WTC11 (cell line): ENCODE data around the gene CELSR3. TPM values are rescaled to one million over a fixed set of nuclear protein-coding genes. Genes with fewer than 3 reads are reported as not detected.

Source experiments
- ATAC-seq: fragments of 200-7000 bp; cut with Tn5 transposase; 2 replicates; pipeline ENCODE4 v1.10.0; 2021; ENCODE audit warnings: mild to moderate bottlenecking, moderate library complexity
- CTCF ChIA-PET: fragments of 300-600 bp; sonication (Branson Sonifier 250); formaldehyde crosslinking; loops from one replicate; lab custom pipeline; 2021; ENCODE audit warnings: antibody characterized with exemption; lab: Charles Lee
- POLR2A ChIA-PET: fragments of 350-600 bp; sonication (Branson Sonifier 250); formaldehyde crosslinking; loops from one replicate; lab custom pipeline; 2021; ENCODE audit warnings: antibody characterized with exemption; lab: Charles Lee
- DNase-seq: peaks from one replicate; pipeline ENCODE4 v3.0.0; 2021; ENCODE audit warnings: low spot score
- H3K27ac Mint-ChIP-seq: 2 replicates; pipeline ENCODE4 v1.8.0; 2021; ENCODE audit warnings: mixed read lengths
- H3K27me3 Mint-ChIP-seq: 2 replicates; pipeline ENCODE4 v1.8.0; 2021; ENCODE audit warnings: low read depth, mild to moderate bottlenecking, moderate library complexity, mixed read lengths
- H3K36me3 Mint-ChIP-seq: 2 replicates; pipeline ENCODE4 v1.8.0; 2021; ENCODE audit warnings: mixed read lengths
- H3K4me1 Mint-ChIP-seq: 2 replicates; pipeline ENCODE4 v1.8.0; 2022; ENCODE audit warnings: mixed read lengths
- H3K4me3 Mint-ChIP-seq: 2 replicates; pipeline ENCODE4 v1.8.0; 2021; ENCODE audit warnings: mild to moderate bottlenecking, moderate library complexity, mixed read lengths
- H3K9me3 Mint-ChIP-seq: 2 replicates; pipeline ENCODE4 v1.8.0; 2021; ENCODE audit warnings: mixed read lengths
- AR ChIP-seq: fragments of 250-450 bp; sonication (Bioruptor Pico); IDR thresholded peaks from 2 replicates; pipeline ENCODE4 v1.9.0; 2021; ENCODE audit warnings: mild to moderate bottlenecking
- CREM ChIP-seq: sonication (generic); formaldehyde crosslinking; IDR thresholded peaks from 2 replicates; pipeline ENCODE4 v1.8.1; 2022; ENCODE audit warnings: mild to moderate bottlenecking, missing genetic modification reagents, moderate library complexity
- FOXP1 ChIP-seq: sonication (generic); formaldehyde crosslinking; IDR thresholded peaks from 2 replicates; pipeline ENCODE4 v1.8.0; 2022; ENCODE audit warnings: missing genetic modification reagents, mild to moderate bottlenecking, moderate library complexity, borderline replicate concordance
- GABPB1 ChIP-seq: sonication (generic); formaldehyde crosslinking; IDR thresholded peaks from 2 replicates; pipeline ENCODE4 v1.8.1; 2023; ENCODE audit warnings: mild to moderate bottlenecking, missing genetic modification reagents
- JAZF1 ChIP-seq: fragments of 250-450 bp; sonication (Bioruptor Pico); IDR thresholded peaks from 2 replicates; pipeline ENCODE4 v1.9.0; 2021; ENCODE audit warnings: moderate library complexity, mild to moderate bottlenecking, inconsistent platforms
- NFYB ChIP-seq: sonication (generic); formaldehyde crosslinking; conservative IDR thresholded peaks from 2 replicates; pipeline ENCODE4 v1.8.0; 2022; ENCODE audit warnings: low read depth, missing genetic modification reagents
- NR1H2 ChIP-seq: sonication (generic); formaldehyde crosslinking; IDR thresholded peaks from 2 replicates; pipeline ENCODE4 v1.9.0; 2021; ENCODE audit warnings: mild to moderate bottlenecking, moderate library complexity, missing genetic modification reagents
- PRDM15 ChIP-seq: sonication (generic); formaldehyde crosslinking; IDR thresholded peaks from 2 replicates; pipeline ENCODE4 v1.8.0; 2022; ENCODE audit warnings: missing genetic modification reagents
- PREB ChIP-seq: sonication (generic); formaldehyde crosslinking; IDR thresholded peaks from 2 replicates; pipeline ENCODE4 v1.8.1; 2022; ENCODE audit warnings: mild to moderate bottlenecking, missing genetic modification reagents, moderate library complexity, borderline replicate concordance
- SMAD3 ChIP-seq: sonication (generic); formaldehyde crosslinking; IDR thresholded peaks from 2 replicates; pipeline ENCODE4 v1.8.0; 2022; ENCODE audit warnings: missing genetic modification reagents, mild to moderate bottlenecking, borderline replicate concordance
- USF1 ChIP-seq: sonication (generic); formaldehyde crosslinking; IDR thresholded peaks from 2 replicates; pipeline ENCODE4 v1.8.0; 2022; ENCODE audit warnings: mild to moderate bottlenecking, missing genetic modification reagents
- ZMAT4 ChIP-seq: fragments of 250-450 bp; sonication (Bioruptor Pico); IDR thresholded peaks from 2 replicates; pipeline ENCODE4 v1.9.0; 2021; ENCODE audit warnings: mild to moderate bottlenecking
- ZNF121 ChIP-seq: sonication (generic); formaldehyde crosslinking; IDR thresholded peaks from 2 replicates; pipeline ENCODE4 v1.8.0; 2023; ENCODE audit warnings: missing genetic modification reagents
- ZNF138 ChIP-seq: sonication (generic); formaldehyde crosslinking; conservative IDR thresholded peaks from 2 replicates; pipeline ENCODE4 v1.8.1; 2022; ENCODE audit warnings: mild to moderate bottlenecking, moderate library complexity, missing genetic modification reagents
- ZNF263 ChIP-seq: sonication (generic); formaldehyde crosslinking; IDR thresholded peaks from 2 replicates; pipeline ENCODE4 v1.8.1; 2022; ENCODE audit warnings: low read depth, mild to moderate bottlenecking, moderate library complexity, missing genetic modification reagents
- ZNF281 ChIP-seq: sonication (generic); formaldehyde crosslinking; IDR thresholded peaks from 2 replicates; pipeline ENCODE4 v1.8.0; 2023; ENCODE audit warnings: mild to moderate bottlenecking, missing genetic modification reagents
- ZNF512 ChIP-seq: sonication (generic); formaldehyde crosslinking; IDR thresholded peaks from 2 replicates; pipeline ENCODE4 v1.8.1; 2022; ENCODE audit warnings: missing genetic modification reagents, borderline replicate concordance
- total RNA-seq: library from RNA; stranded (reverse); gene quantifications from 3 replicates; pipeline ENCODE4 v1.2.3, GENCODE V29; 2021

CELSR3 gene
- total RNA-seq, 1 experiment from 2014 or later: 27.9 TPM

GRCh38 chr3:48647714-48648113, 15.0 kb downstream of the CELSR3 start:
- TF ChIP-seq ZNF138 (CRISPR knock-in tag) (no peak), JAZF1 (CRISPR knock-in tag) (no peak), NFYB (CRISPR knock-in tag) (no peak), SMAD3 (CRISPR knock-in tag) (no peak), USF1 (CRISPR knock-in tag) (no peak), ZNF512 (no peak), ZMAT4 (CRISPR knock-in tag) (no peak), ZNF121 (CRISPR knock-in tag) (no peak), GABPB1 (CRISPR knock-in tag) (no peak), ZNF263 (no peak), AR (CRISPR knock-in tag) (no peak), FOXP1 (CRISPR knock-in tag) (no peak), NR1H2 (CRISPR knock-in tag) (no peak), ZNF281 (CRISPR knock-in tag) (no peak), PRDM15 (CRISPR knock-in tag) (no peak), CREM (CRISPR knock-in tag) (no peak), PREB (CRISPR knock-in tag) (no peak)
- Mint-ChIP-seq H3K27ac (no peak overlapping the region), H3K27me3 (no peaks in the 10 kb centered on the region), H3K4me3 (no peak overlapping the region), H3K36me3 (peaks cover 19% of the 10 kb centered on the region), H3K9me3 (no peaks in the 10 kb centered on the region), H3K4me1 (no peaks in the 10 kb centered on the region)
- no peak for ATAC-seq
- POLR2A ChIA-PET: no interaction called here
- CTCF ChIA-PET: interaction anchor here (2.9 kb wide), 1 partner anchor 12 kb away, joined by 10 read pairs; the partner anchor contains the start of gene SLC26A6
- DNase-seq: no peak
